Activated CD4-positive, alpha-beta T cell treated with anti-CD3 and anti-CD28 coated beads, Interleukin-2, amount 50 U/mL, for 1 hour (primary cell): Measurements from ENCODE around the gene TBCD.
"Not testable (repeated sequence)": the region's sequence is repeated elsewhere in the genome, so short reads cannot be mapped to it uniquely, and the experiment has no call there.

Source experiments
- DNase-seq: peaks from one replicate; pipeline ENCODE4 v3.0.0-alpha.2; 2020

Gene TBCD

GRCh38 chr17:82941021-82942001, 189.4 kb downstream of the TBCD start:
- DNase-seq, result no peak

- DNase-seq, result no peak
These were observed 190.6 kb downstream of the TBCD start for GRCh38 chr17:82942166-82943130.

GRCh38 chr17:82943339-82943738, 191.5 kb downstream of the TBCD start:
- no peak for DNase-seq

GRCh38 chr17:82943751-82944150, 191.9 kb downstream of the TBCD start:
- no peak for DNase-seq

- no peak for DNase-seq
These were observed 193.1 kb downstream of the TBCD start for GRCh38 chr17:82944990-82945389.

GRCh38 chr17:82946081-82946480, 194.2 kb downstream of the TBCD start:
- DNase-seq, result no peak

- DNase-seq, result no peak
These were observed 195.5 kb downstream of the TBCD start for GRCh38 chr17:82947051-82947991.

- no peak for DNase-seq
These were observed 196.2 kb downstream of the TBCD start for GRCh38 chr17:82948081-82948511.

GRCh38 chr17:82948957-82949356, 197.1 kb downstream of the TBCD start:
- DNase-seq, result no peak

- no peak for DNase-seq
These were observed 197.5 kb downstream of the TBCD start for GRCh38 chr17:82949361-82949760.

GRCh38 chr17:82949984-82950383, 198.1 kb downstream of the TBCD start:
- no peak for DNase-seq

GRCh38 chr17:82950525-82951102, 198.7 kb downstream of the TBCD start:
- DNase-seq, result no peak

GRCh38 chr17:82952019-82952418, 200.2 kb downstream of the TBCD start:
- DNase-seq, result no peak

GRCh38 chr17:82955106-82955505, 203.2 kb downstream of the TBCD start:
- DNase-seq, result not testable (repeated sequence)

- DNase-seq, result not testable (repeated sequence)
These were observed 203.8 kb downstream of the TBCD start for GRCh38 chr17:82955627-82956026.

- DNase-seq, result no peak
These were observed 204.4 kb downstream of the TBCD start for GRCh38 chr17:82956146-82956725.

- no peak for DNase-seq
These were observed 205.0 kb downstream of the TBCD start for GRCh38 chr17:82956726-82957468.

- no peak for DNase-seq
These were observed 205.6 kb downstream of the TBCD start for GRCh38 chr17:82957469-82957795.

- DNase-seq, result no peak
These were observed 206.2 kb downstream of the TBCD start for GRCh38 chr17:82957961-82958561.

GRCh38 chr17:82959242-82959930, 207.5 kb downstream of the TBCD start:
- DNase-seq, result no peak
